H9 (cell line): Measurements from ENCODE around the gene LRRC42. TPM values are rescaled to one million over a fixed set of nuclear protein-coding genes. Genes with fewer than 3 reads are reported as not detected.

Experiments
- DNase-seq: peaks from one replicate; pipeline ENCODE4 v3.0.0-alpha.2; 2017
- H2AFZ ChIP-seq: one replicate; pipeline ENCODE4 v1.6.1; 2013; ENCODE audit warnings: mild to moderate bottlenecking, low read length, control low read depth, moderate library complexity
- H2AK5ac ChIP-seq: 2 replicates; pipeline ENCODE4 v1.6.1; 2013; ENCODE audit warnings: low read length, control low read depth, mixed read lengths; ENCODE audit not compliant: insufficient read length
- H2BK120ac ChIP-seq: one replicate; pipeline ENCODE4 v1.6.1; 2013; ENCODE audit warnings: low read depth, mild to moderate bottlenecking, low read length, control low read depth, inconsistent platforms; ENCODE audit not compliant: poor library complexity, severe bottlenecking
- H2BK12ac ChIP-seq: 2 replicates; pipeline ENCODE4 v1.6.1; 2013; ENCODE audit warnings: low read length, control low read depth, mixed read lengths, low read depth; ENCODE audit not compliant: insufficient read length
- H2BK15ac ChIP-seq: 2 replicates; pipeline ENCODE4 v1.6.1; 2013; ENCODE audit warnings: low read depth, low read length, control low read depth
- H2BK20ac ChIP-seq: one replicate; pipeline ENCODE4 v1.6.1; 2013; ENCODE audit warnings: low read depth, mild to moderate bottlenecking, low read length, control low read depth, inconsistent platforms; ENCODE audit not compliant: poor library complexity, severe bottlenecking
- H2BK5ac ChIP-seq: 2 replicates; pipeline ENCODE4 v1.6.1; 2013; ENCODE audit warnings: low read length, control low read depth, mixed read lengths; ENCODE audit not compliant: insufficient read length
- H3K14ac ChIP-seq: 2 replicates; pipeline ENCODE4 v1.6.1; 2013; ENCODE audit warnings: low read length, control low read depth; ENCODE audit not compliant: insufficient read depth
- H3K18ac ChIP-seq: 2 replicates; pipeline ENCODE4 v1.6.1; 2013; ENCODE audit warnings: low read depth, mild to moderate bottlenecking, mixed read lengths, low read length, control low read depth; ENCODE audit not compliant: insufficient read length
- H3K23ac ChIP-seq: 2 replicates; pipeline ENCODE4 v1.6.1; 2013; ENCODE audit warnings: low read length, control low read depth, mixed read lengths, low read depth; ENCODE audit not compliant: insufficient read length
- H3K23me2 ChIP-seq: 2 replicates; pipeline ENCODE4 v1.6.1; 2013; ENCODE audit warnings: low read depth, mild to moderate bottlenecking, mixed read lengths, low read length, control low read depth; ENCODE audit not compliant: insufficient read length, poor library complexity, severe bottlenecking
- H3K27ac ChIP-seq: 2 replicates; pipeline ENCODE4 v1.5.1; 2013; ENCODE audit warnings: low read length, control low read depth, mixed read lengths, low read depth; ENCODE audit not compliant: insufficient read length
- H3K27me3 ChIP-seq: 2 replicates; pipeline ENCODE4 v1.6.1; 2013; ENCODE audit warnings: low read length, control low read depth, inconsistent platforms; ENCODE audit not compliant: insufficient read depth
- H3K4ac ChIP-seq: 2 replicates; pipeline ENCODE4 v1.6.1; 2013; ENCODE audit warnings: low read depth, mild to moderate bottlenecking, control low read depth, inconsistent platforms, low read length, moderate library complexity
- H3K4me1 ChIP-seq: 2 replicates; pipeline ENCODE4 v1.6.1; 2013; ENCODE audit warnings: low read length, control low read depth, inconsistent platforms; ENCODE audit not compliant: insufficient read depth
- H3K4me2 ChIP-seq: 2 replicates; pipeline ENCODE4 v1.6.1; 2013; ENCODE audit warnings: low read length, control low read depth, mixed read lengths; ENCODE audit not compliant: insufficient read length, insufficient read depth
- H3K56ac ChIP-seq: 2 replicates; pipeline ENCODE4 v1.6.1; 2013; ENCODE audit warnings: low read depth, mild to moderate bottlenecking, mixed read lengths, low read length, control low read depth; ENCODE audit not compliant: insufficient read length
- H3K79me1 ChIP-seq: 2 replicates; pipeline ENCODE4 v1.6.1; 2013; ENCODE audit warnings: low read depth, mild to moderate bottlenecking, moderate library complexity, low read length, control low read depth, inconsistent platforms; ENCODE audit not compliant: insufficient read depth, poor library complexity, severe bottlenecking
- H3K79me2 ChIP-seq: 2 replicates; pipeline ENCODE4 v1.6.1; 2013; ENCODE audit warnings: low read length, control low read depth, inconsistent platforms; ENCODE audit not compliant: insufficient read depth
- H3K9ac ChIP-seq: 2 replicates; pipeline ENCODE4 v1.6.1; 2013; ENCODE audit warnings: low read length, control low read depth, mixed read lengths; ENCODE audit not compliant: insufficient read length; ENCODE audit errors: extremely low read depth
- H3K9me3 ChIP-seq: one replicate; pipeline ENCODE4 v1.6.1; 2013; ENCODE audit warnings: low read depth, low read length, inconsistent platforms; ENCODE audit not compliant: control insufficient read depth
- H3T11ph ChIP-seq: one replicate; pipeline ENCODE4 v1.6.1; 2013; ENCODE audit warnings: mild to moderate bottlenecking, low read length, control low read depth, inconsistent platforms
- H4K20me1 ChIP-seq: one replicate; pipeline ENCODE4 v1.6.1; 2013; ENCODE audit not compliant: control insufficient read depth, insufficient read length, insufficient read depth
- H4K5ac ChIP-seq: 2 replicates; pipeline ENCODE4 v1.6.1; 2013; ENCODE audit warnings: low read depth, mild to moderate bottlenecking, mixed read lengths, low read length, control low read depth; ENCODE audit not compliant: insufficient read length
- H4K8ac ChIP-seq: replicated peaks from 2 replicates; pipeline ENCODE4 v1.6.1; 2013; ENCODE audit warnings: low read length, control low read depth, mixed read lengths, low read depth; ENCODE audit not compliant: insufficient read length
- H4K91ac ChIP-seq: 2 replicates; pipeline ENCODE4 v1.6.1; 2013; ENCODE audit warnings: low read depth, mild to moderate bottlenecking, moderate library complexity, mixed read lengths, low read length, control low read depth; ENCODE audit not compliant: insufficient read length
- H3K27ac Mint-ChIP-seq, 3 experiments: 2 replicates in 2 of 3; 3 replicates in 1 of 3; pipeline ENCODE4 v1.8.0; 2020 to 2021; ENCODE audit warnings: mixed read lengths in 3 of 3, mild to moderate bottlenecking in 1 of 3, moderate library complexity in 1 of 3
- H3K27me3 Mint-ChIP-seq: 2 replicates; pipeline ENCODE4 v1.8.0; 2021; ENCODE audit warnings: low read depth, mild to moderate bottlenecking, moderate library complexity, mixed read lengths
- H3K36me3 Mint-ChIP-seq, 3 experiments: 2 replicates in 2 of 3; 3 replicates in 1 of 3; pipeline ENCODE4 v1.8.0; 2020 to 2021; ENCODE audit warnings: low read depth in 3 of 3, mixed read lengths in 3 of 3; ENCODE audit not compliant: insufficient read depth in 1 of 3
- H3K4me1 Mint-ChIP-seq, 2 experiments: 2 replicates each; pipeline ENCODE4 v1.8.0; 2020; ENCODE audit warnings: mixed read lengths in 2 of 2
- H3K4me3 Mint-ChIP-seq, 2 experiments: 2 replicates in 1 of 2; 3 replicates in 1 of 2; pipeline ENCODE4 v1.8.0; 2020 to 2021; ENCODE audit warnings: mild to moderate bottlenecking in 2 of 2, mixed read lengths in 2 of 2, moderate library complexity in 1 of 2
- H3K9me3 Mint-ChIP-seq, 2 experiments: 2 replicates in 1 of 2; 3 replicates in 1 of 2; pipeline ENCODE4 v1.8.0; 2020; ENCODE audit warnings: mild to moderate bottlenecking in 2 of 2, mixed read lengths in 2 of 2, moderate library complexity in 1 of 2
- CTCF ChIP-seq: fragments of 200-600 bp; sonication (generic); conservative IDR thresholded peaks from 3 replicates; pipeline ENCODE4 v1.8.0; 2021; ENCODE audit warnings: antibody characterized with exemption, mild to moderate bottlenecking
- WGBS: extraction: QIAGEN DNeasy Blood & Tissue Kit; methylation state at CpG from one replicate; pipeline ENCODE4 v1.1.7; 2013; ENCODE audit warnings: missing lambda C conversion rate, low lambda C conversion rate, mixed read lengths; ENCODE audit not compliant: insufficient read length; ENCODE audit errors: extremely low coverage; 5-methylcytosine and 5-hydroxymethylcytosine counted together
- total RNA-seq: library from RNA; stranded (reverse); gene quantifications from 2 replicates; pipeline ENCODE4 v1.2.1, GENCODE V29; 2021

The LRRC42 gene
- total RNA-seq, 1 experiment from 2014 or later, result 36.3 TPM

- H3K79me1 ChIP-seq, result no peaks in the 10 kb centered on the region
- H3K27ac Mint-ChIP-seq, result no peak overlapping the region
- no peak overlapping the region for H3K14ac ChIP-seq
- no peak overlapping the region for H3T11ph ChIP-seq
- H3K9ac ChIP-seq, result no peak overlapping the region
- H2AK5ac ChIP-seq, result no peak overlapping the region
- no peak overlapping the region for H4K91ac ChIP-seq
- H3K36me3 Mint-ChIP-seq, result peaks cover 0 to 9% (median 2%) of the 10 kb centered on the region in 3 experiments; a peak in 5 of 7 replicates
- H3K9me3 Mint-ChIP-seq, result no peaks in the 10 kb centered on the region
- H3K23ac ChIP-seq, result no peak overlapping the region
- H3K18ac ChIP-seq, result no peak overlapping the region
- no peak overlapping the region for H4K5ac ChIP-seq
- peaks cover 5% of the 10 kb centered on the region for H3K27me3 Mint-ChIP-seq
- no peaks in the 10 kb centered on the region for H3K9me3 ChIP-seq
- no peak overlapping the region for H3K56ac ChIP-seq
- H3K4me3 Mint-ChIP-seq, result no peak overlapping the region
- no peak overlapping the region for H3K4ac ChIP-seq
- H4K20me1 ChIP-seq, result no peaks in the 10 kb centered on the region
- H3K23me2 ChIP-seq, result no peaks in the 10 kb centered on the region
- no peak overlapping the region for H2BK120ac ChIP-seq
- H3K27me3 ChIP-seq, result no peaks in the 10 kb centered on the region
- no peak for DNase-seq
- H3K27ac ChIP-seq, result no peak overlapping the region
- no peak overlapping the region for H2BK12ac ChIP-seq
- H2BK20ac ChIP-seq, result no peak overlapping the region
- H3K79me2 ChIP-seq, result no peaks in the 10 kb centered on the region
- no peak overlapping the region for H2BK5ac ChIP-seq
- H3K4me2 ChIP-seq, result no peak overlapping the region
- no peak overlapping the region for H4K8ac ChIP-seq
- TF ChIP-seq CTCF, result no peak
- H2AFZ ChIP-seq, result no peak overlapping the region
- peaks cover 6 to 8% of the 10 kb centered on the region in 2 experiments; a peak in 3 of 4 replicates for H3K4me1 Mint-ChIP-seq
- H2BK15ac ChIP-seq, result no peak overlapping the region
- no peaks in the 10 kb centered on the region for H3K4me1 ChIP-seq
- no CpG with 5 or more reads among the region's 7 CpGs for WGBS
Observed at GRCh38 chr1:53975861-53976260, 29.7 kb downstream of the LRRC42 start.
